HG03095 (cell line): ENCODE results near the gene RDH16.
"Not testable (repeated sequence)": the region's sequence is repeated elsewhere in the genome, so short reads cannot be mapped to it uniquely, and the experiment has no call there.

Experiments used
- ATAC-seq: cut with Tn5 transposase; IDR thresholded peaks from one replicate; pipeline ENCODE4 v1.9.1; 2021; ENCODE audit warnings: moderate library complexity; ENCODE audit not compliant: unreplicated experiment

Gene RDH16

DNA sequence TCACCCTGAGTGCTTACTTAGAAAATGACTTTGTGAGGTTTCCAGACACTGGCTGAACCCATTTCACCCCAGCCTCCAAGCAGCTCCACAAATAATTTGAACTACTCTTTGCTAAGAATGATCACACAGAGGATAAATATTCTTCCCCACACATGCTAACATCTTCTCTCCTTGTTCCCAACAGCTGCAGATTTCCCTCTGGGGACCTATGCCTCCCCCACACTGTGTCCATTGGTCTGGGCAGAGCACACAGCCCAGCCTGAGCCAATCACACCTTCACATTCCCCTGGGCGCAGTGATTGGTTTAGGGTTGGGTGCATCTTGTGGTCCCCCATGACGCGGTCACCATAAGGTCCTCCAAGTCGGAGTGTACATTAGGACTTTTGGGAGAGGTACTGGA lies 30.1 kb downstream of the RDH16 start:
- ATAC-seq, result no peak

DNA sequence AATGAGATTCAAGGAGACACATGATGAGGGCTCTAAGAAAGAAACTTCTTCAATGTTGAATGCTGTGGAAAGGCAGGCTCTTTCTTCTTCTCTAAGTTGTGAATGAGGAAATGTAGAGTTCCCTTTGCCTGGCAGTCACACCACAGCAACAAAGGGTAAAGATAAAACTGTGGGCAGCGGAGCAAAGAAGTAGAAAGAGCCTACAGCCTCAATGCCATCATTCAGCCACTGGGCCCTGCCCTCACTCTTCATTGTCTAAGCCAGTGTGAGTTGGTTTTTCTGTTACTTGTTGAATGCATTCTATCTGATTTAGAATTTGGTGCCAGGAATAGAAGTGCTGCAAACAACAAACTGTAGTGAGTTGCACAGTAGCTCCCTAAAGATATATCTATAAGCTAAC lies 35.4 kb downstream of the RDH16 start:
- no peak for ATAC-seq

DNA sequence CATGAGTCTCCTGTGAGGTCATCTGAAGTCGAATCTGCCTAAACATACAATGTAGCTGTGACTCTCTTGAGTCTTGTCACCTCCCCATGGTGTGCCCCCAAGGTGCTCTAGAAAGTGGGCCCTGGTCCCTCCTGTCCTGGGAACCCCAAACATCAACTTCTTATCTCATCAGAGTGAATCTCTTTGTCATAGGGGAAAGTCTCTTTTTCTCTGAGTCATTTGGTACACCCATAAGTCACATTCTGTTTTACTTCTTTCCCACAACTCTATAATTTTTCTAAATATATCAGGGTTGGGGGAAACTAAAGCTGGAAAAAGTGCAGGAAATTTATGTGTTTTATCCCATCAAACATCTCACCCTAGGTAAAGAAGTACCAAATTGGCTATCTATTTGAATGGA lies 36.1 kb downstream of the RDH16 start:
- ATAC-seq, result no peak

DNA sequence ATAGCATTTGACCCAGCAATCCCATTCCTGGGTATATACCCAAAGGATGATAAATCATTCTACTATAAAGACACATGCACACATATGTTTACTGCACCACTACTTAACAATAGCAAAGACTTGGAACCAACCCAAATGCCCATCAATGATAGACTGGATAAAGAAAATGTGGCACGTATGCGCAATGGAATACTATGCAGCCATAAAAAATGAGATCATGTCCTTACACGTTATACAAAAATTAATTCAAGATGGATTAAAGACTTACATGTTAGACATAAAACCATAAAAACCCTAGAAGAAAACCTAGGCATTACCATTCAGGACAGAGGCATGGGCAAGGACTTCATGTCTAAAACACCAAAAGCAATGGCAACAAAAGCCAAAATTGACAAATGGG lies 39.3 kb downstream of the RDH16 start:
- not testable (repeated sequence) for ATAC-seq

DNA sequence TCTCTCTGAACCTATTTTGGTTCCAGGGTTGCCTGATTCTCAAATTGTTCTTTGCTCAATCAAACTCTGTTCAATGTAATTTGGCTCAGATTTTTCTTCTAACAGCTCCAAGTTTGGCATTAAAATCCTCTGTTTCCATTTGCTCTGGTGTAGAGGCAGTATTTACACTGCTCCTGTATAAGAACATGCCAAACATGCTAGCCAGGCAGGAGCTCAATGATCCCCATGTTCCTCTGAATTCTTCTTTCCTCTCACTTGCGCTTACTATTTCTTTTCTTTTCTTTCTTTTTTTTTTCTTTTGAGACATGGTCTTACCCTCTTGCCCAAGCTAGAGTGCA lies 40.4 kb downstream of the RDH16 start:
- no peak for ATAC-seq

DNA sequence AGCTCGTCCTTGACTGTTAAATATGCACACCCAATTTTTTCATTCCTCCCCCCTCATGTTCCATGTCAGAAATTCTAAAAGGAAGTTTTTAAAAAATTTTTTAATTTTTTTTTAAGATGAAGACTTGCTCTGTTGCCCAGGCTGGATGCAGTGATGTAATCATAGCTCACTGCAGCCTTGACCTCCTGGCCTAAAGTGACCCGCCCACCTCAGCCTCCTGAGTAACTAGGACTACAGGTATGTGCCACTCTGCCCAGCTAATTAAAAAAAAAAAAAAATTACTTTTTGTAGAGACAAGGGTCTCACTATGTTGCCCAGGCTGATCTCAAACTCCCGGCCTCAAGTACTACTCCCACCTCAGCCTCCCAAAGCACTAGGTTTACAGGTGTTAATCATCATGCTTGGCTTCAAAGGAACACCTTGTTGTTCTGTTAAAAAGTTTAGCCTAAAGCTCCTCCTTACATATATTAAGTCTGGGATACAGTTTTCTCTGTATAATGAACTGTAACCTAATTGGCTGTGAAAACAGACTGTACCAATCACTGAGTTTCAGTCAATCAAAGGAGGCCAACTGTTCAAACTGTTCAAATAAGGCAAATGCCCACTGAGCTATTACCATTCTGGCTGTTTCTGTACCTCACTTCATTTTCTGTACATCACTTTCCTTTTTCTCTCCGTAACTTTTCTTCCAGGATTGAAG lies 41.0 kb downstream of the RDH16 start:
- no peak for ATAC-seq

DNA sequence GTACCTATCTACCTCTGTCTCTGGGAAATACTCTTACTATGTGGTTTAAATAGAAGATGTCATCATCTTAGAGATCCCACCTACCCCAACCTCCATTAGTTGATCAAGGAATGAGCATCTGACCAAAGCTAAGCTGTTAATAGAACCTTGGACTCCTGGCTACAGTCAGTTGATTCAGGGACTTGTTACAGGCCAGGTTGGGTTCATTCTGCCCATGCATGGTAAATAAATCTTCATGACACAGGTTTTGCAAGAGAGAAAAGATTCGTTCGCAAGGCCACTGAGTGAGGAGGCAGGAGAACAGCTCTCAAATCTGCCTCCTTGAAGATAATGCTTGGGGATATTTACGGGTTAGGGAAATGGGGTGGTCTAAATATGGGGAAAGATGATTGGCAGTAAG lies 42.7 kb downstream of the RDH16 start:
- ATAC-seq, result no peak

DNA sequence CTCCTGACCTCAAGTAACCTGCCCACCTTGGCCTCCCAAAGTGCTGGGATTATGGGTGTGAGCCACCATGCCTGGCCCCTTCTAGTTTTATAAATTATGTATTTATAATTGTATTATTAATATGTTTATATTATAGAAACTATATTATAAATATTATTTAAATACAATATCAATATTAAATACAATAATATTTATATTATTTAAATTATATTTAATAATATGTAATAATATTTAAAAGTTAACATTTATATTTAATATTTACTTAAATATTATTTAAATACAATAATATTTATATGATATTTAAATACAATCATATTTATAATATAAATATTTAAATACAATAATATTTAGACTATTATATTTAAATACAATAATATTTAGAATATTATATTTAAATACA lies 43.2 kb downstream of the RDH16 start:
- ATAC-seq, result no peak

DNA sequence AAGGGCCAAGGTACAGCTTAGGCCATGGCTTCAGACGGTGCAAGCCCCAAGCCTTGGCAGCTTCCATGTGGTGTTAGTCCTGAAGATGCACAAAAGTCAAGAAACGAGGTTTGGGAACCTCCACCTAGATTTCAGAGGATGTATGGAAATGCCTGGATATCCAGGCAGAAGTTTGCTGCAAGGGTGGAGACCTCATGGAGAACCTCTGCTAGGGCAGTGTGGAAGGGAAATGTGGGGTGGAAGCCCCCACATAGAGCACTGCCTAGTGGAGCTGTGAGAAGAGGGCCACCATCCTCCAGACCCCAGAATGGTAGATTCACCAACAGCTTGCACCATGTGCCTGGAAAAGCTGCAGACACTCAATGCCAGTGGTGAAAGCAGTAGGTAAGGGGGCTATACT lies 48.0 kb downstream of the RDH16 start:
- ATAC-seq, result not testable (repeated sequence)

DNA sequence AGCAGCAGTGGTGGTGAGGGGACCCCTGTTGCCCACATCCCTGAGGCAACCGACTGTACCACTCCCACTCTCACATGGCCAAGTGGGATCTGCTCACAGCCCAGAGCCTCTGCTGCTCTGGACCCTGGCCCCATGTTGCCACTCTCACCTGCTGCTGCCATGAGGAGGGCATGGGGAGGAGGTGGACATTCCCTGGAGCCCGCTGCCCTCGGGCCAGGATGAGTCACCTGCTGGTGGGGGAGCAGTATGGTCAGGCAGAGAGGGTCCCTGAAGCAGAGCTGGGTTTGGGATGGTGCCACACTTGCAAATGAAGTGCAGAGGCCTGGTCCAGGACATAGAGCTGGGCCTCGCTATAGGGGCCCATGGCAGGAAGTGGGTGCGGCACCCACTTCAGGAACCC lies 49.3 kb downstream of the RDH16 start:
- ATAC-seq, result no peak

DNA sequence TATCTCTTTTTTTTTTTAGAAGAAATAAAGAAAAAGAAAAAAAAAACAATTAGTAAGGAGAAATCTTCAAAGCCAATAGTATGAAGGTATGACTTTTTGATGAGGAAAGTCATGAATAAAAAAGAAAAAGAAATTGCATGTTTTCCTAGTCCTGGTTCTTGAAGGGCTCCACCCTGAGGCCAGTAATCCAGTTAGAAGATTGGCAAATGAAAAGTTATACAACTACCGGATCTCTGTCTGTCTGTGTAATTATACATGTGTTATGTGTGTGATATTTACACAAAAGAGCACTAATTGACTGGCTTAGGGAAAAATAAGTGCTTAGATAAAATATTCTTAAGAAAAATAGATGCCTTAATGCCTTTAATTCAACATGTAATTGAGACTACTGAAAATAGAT lies 51.6 kb downstream of the RDH16 start:
- no peak for ATAC-seq

DNA sequence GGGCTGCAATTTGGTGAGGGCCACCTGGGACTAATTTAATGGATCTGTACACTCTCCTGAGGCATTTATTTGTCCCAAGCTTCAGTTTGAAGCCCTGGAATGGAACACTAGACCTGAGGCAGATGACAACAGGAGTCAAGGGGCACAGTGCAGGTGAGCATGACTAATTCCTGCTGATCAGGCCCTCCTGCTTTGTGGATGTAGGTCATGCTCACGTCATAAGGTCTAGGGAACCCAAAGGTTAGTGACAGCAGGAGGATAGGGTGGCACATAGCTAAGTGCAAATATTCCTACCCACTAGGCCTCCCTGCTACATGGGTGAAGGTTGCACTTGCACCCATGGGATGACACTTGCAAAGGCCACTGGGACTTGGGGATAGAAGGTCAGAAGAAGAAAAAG lies 54.0 kb downstream of the RDH16 start:
- no peak for ATAC-seq
